GM19463 (cell line): ENCODE results near the gene RNF8.

ENCODE experiments used
- ATAC-seq: cut with Tn5 transposase; IDR thresholded peaks from one replicate; pipeline ENCODE4 v1.9.1; 2021; ENCODE audit warnings: mild to moderate bottlenecking, moderate library complexity; ENCODE audit not compliant: unreplicated experiment

The RNF8 gene

DNA sequence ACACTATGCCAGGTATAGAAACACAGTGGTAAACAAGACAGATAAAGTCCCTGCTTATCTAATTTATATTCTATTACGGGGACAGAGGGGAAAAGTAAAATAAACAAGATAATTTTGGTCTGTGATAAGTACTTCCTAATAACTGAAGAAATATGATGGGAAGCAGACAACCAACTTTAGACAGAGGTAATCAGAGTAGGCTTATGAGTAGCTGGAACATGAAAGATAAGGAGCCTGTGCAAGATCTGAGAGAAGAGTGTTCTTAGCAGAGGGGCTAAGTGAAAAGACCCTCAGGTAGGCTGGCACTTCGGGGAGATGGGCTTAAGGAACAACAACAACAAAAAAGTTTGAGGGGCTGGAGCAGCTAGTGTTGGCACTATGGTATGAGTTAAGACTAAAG is 4.1 kb downstream of the RNF8 start:
- ATAC-seq: no peak

- ATAC-seq: no peak
Measured at GRCh38 chr6:37359039-37359438, 5.3 kb downstream of the RNF8 start.

GRCh38 chr6:37362101-37362828 is 8.5 kb downstream of the RNF8 start:
- ATAC-seq: no peak

- ATAC-seq: no peak
Measured at GRCh38 chr6:37365791-37366190, 12.0 kb downstream of the RNF8 start.

- no peak for ATAC-seq
Measured at GRCh38 chr6:37366910-37367309, 13.1 kb downstream of the RNF8 start.

GRCh38 chr6:37368961-37369320 is 15.2 kb downstream of the RNF8 start:
- ATAC-seq: no peak

GRCh38 chr6:37369321-37370201 is 15.8 kb downstream of the RNF8 start:
- ATAC-seq: no peak

- no peak for ATAC-seq
Measured at GRCh38 chr6:37371154-37372083, 17.6 kb downstream of the RNF8 start.

GRCh38 chr6:37372116-37372515 is 18.3 kb downstream of the RNF8 start:
- no peak for ATAC-seq

- no peak for ATAC-seq
Measured at GRCh38 chr6:37373822-37374471, 20.2 kb downstream of the RNF8 start.

DNA sequence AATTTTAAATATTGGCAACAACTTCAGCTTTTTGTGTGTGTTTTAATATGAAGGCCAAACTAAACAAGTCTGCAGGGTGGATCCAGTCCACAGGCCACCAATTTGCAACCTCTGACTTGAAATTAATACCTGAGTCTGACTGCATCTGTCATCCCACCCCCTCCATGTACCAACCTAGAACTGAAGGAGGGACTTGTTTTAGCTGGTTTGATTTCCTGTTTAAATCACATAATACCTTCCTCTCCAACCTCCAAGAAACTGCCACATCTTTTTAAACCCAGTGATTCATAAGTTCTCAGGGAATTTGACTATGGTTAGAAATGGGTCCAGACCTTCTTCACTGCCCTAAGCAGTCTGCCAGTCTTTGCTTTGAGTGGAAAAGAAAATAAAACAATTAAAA is 21.6 kb downstream of the RNF8 start:
- ATAC-seq: no peak

DNA sequence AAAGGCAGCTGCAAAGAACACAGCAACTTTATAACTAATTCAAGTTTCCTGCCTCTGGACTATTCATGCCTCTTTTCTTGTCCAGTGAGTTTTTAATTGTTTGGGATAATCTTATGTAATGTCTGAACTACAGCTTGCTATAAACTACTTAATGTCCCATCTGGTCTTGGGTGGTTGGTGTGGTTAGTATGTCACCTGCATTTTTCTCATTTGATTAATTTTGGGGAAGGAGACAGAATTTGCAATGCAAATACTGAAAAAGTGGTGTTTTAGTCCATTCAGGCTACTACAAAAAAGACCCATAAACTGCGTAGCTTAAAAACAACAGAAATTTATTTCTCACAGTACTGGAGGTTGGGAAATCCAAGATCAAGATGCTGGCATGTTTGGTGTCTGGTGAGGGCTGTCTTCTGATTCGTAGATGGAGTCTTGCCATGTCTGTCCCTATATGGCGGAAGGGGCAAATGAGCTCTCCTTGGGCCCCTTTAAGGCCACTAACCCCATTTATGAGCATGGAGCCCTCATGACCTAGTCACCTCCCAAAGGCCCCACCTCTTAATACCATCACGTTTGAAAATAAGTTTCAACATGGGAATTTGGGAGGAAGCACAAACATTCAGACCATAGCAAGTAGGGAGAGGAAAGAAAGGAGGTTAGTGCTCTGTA is 22.4 kb downstream of the RNF8 start:
- no peak for ATAC-seq

DNA sequence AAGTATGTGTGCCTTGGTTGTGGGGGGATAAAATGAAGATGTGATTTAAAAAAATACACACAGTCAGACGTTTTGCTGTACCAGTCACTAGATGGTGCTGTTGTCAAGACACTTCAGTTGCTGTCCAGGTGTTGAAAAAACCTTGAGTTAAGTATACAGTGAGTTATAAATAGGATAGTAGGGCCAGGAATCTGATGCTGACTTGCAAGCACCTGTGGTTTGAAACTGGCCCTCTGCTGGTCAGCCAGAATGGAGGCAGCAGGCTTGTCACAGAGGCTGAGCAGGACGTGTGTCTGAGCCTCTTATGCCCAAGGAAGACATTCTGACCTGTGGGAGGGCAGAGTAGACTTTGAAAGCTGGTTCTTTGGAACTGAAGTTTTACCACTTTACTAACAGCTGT is 27.8 kb downstream of the RNF8 start:
- no peak for ATAC-seq

DNA sequence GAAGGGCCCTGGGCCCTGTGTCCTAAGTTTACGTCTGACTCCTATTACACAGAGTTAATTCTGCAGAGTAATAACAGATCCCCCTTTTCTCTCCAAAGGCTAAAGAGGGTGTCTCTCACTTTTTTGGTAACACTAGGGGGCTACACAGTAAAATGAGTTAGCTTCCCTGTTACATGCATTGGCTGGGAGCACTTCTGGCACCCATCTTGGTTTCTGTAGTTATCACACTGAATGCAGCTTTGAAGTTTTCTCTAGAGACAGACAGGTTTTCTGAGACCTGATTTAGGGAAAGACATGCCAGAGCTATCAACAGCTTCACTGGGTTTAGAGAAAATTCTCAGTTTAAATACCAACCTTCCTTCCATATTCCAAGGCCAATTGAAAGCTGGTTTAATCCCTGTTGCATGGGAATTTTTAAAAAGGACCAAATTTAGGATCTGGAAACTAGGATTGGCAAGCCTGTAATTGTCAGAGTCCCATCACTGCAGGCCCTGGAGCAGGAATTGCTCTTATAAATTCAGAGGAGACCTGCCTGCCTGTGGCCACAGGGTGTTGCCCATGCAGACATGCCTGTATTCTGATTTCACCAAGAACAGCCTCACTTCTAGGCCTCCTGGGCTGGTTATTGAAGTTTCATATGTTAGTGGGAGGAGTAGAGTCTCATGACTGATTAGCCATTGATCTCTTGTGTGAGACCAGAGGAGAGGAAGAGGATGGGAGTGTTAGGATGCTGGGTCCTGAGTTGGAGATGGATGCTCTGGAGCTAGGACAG is 29.4 kb downstream of the RNF8 start:
- ATAC-seq: no peak

GRCh38 chr6:37388578-37388977 is 34.8 kb downstream of the RNF8 start:
- ATAC-seq: no peak

GRCh38 chr6:37389857-37390256 is 36.1 kb downstream of the RNF8 start:
- ATAC-seq: no peak

DNA sequence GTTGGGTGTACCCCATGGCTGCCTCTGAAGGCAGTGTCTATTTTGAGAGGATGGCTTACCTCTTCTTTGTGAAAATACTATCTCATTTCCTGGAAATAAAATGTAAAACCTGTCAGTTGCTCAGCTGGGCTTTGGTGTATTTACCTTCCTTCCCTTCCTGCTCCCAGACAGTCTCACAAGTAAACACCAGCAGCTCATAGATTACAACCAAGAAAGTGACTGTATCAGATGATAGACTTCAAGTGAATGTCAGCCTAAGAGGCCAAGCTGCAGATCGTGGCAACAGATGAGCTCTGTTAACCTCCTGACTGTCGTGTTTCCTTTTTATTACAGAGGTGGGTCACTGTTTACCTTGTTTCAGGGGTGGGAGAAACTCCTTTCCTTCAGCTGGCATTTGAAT is 37.3 kb downstream of the RNF8 start:
- no peak for ATAC-seq

- ATAC-seq: no peak
Measured at GRCh38 chr6:37392821-37393220, 39.0 kb downstream of the RNF8 start.

DNA sequence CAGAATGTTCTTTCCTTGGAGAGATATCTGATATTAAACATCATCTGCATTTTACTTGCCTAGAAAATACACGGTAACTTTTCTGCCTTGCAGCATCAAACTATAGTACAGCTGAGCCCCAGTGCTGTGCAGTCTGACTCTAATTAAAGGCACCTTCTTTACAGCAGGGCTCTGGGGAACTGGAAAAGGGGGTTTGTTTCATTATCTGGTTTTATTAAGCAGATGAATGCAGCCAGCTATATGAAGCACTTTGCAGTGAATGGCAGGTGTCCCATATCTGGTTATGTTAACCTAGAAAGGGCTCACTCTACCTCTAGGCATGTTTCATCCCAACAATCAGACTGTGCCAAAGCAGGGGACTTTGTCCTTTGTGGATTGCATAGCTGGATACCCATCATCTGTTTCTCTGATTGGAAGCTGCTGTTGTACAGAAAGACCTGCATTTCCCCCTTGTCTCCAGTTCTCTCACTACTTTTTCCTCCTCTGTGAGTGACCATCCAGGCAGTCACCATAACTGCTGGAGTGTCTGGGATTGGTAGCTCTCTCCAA is 39.7 kb downstream of the RNF8 start:
- no peak for ATAC-seq
